Measurements from ENCODE around the gene CSMD2. TPM values are rescaled to one million over a fixed set of nuclear protein-coding genes. Genes with fewer than 3 reads are reported as not detected.
A peak's percentile ranks its signal among the peaks of the same experiment; 100 is the strongest.

Gene CSMD2
- total RNA-seq, 1 experiment from 2014 or later, result 2.8 TPM

- DNase-seq (ENCODE audit: low spot score), result no peak
- H3K4me1 ChIP-seq (ENCODE audit: insufficient read depth, low read length, poor library complexity, severe bottlenecking), result no peaks in the 10 kb centered on the region
- no peaks in the 10 kb centered on the region for H3K27me3 ChIP-seq (replicated peaks; ENCODE audit: insufficient read depth, low read depth, low read length, poor library complexity)
- no peaks in the 10 kb centered on the region for H3K9me3 ChIP-seq (ENCODE audit: low read depth, low read length, poor library complexity, severe bottlenecking)
- H3K36me3 ChIP-seq (ENCODE audit: insufficient read depth, low read length, poor library complexity, severe bottlenecking), result no peaks in the 10 kb centered on the region
- H3K27ac ChIP-seq (ENCODE audit: low read depth, low read length, poor library complexity, severe bottlenecking), result no peak overlapping the region
- intact Hi-C loops (cut with micrococcal nuclease; ENCODE audit: unreplicated experiment), result loop anchor here (10.0 kb wide), 1 partner anchor 1049 kb away; no protein-coding TSS in a partner anchor
- no peak for TF ChIP-seq EZH2 (IDR thresholded peaks at IDR 0.05; ENCODE audit: borderline replicate concordance, low read depth, low read length, poor library complexity, severe bottlenecking)
- no peak for TF ChIP-seq CTCF (conservative IDR thresholded peaks at IDR 0.05; ENCODE audit: low read depth, low read length)
- POLR2A ChIA-PET (ENCODE audit: low non-redundant PET), result no interaction called here
- CTCF ChIA-PET, result interaction anchor here (0.6 kb wide), 1 partner anchor 78 kb away, joined by 3 read pairs; no protein-coding TSS in a partner anchor
- no peak overlapping the region for H3K4me3 ChIP-seq (ENCODE audit: low read depth, low read length, poor library complexity, severe bottlenecking)
- BruUV-seq (replicated peaks), result no TSS peak
Observed at GRCh38 chr1:33635336-33636012, 529.6 kb downstream of the CSMD2 start.

DNA sequence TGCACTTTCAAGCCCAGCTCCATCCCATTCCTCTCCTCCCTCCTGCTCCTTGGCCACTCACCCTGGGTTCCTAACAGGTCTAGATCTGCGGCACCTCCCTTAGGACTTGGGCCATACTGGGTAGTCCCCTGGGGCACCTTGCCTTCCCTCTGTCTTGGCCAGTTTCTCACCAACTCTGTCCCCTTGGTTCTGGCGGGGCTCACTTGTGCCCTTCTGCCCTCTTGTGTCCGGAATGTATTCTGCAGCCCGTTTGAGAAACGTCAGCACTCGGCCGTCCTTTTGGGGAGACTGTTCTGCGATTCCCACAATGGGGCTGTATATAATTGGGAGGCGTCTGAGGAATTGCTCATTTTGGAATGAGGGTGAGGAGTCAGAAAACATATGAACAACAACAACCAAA lies 530.2 kb downstream of the CSMD2 start:
- H3K4me3 ChIP-seq (ENCODE audit: low read depth, low read length, poor library complexity, severe bottlenecking), result no peak overlapping the region
- TF ChIP-seq EZH2 (IDR thresholded peaks at IDR 0.05; ENCODE audit: borderline replicate concordance, low read depth, low read length, poor library complexity, severe bottlenecking) (no peak), CTCF (conservative IDR thresholded peaks at IDR 0.05; ENCODE audit: low read depth, low read length) (peak; percentile 81)
- BruUV-seq (replicated peaks), result no TSS peak
- no peaks in the 10 kb centered on the region for H3K36me3 ChIP-seq (ENCODE audit: insufficient read depth, low read length, poor library complexity, severe bottlenecking)
- ChIA-PET CTCF (interaction anchor here (1.3 kb wide), 1 partner anchor 11 kb away, joined by 3 read pairs; no protein-coding TSS in a partner anchor), POLR2A (ENCODE audit: low non-redundant PET) (no interaction called here)
- no peaks in the 10 kb centered on the region for H3K27me3 ChIP-seq (replicated peaks; ENCODE audit: insufficient read depth, low read depth, low read length, poor library complexity)
- intact Hi-C loops (cut with micrococcal nuclease; ENCODE audit: unreplicated experiment), result loop anchor here (5.0 to 10.0 kb wide), 2 partner anchors 1050 to 1107 kb away; no protein-coding TSS in a partner anchor
- no peaks in the 10 kb centered on the region for H3K9me3 ChIP-seq (ENCODE audit: low read depth, low read length, poor library complexity, severe bottlenecking)
- no peaks in the 10 kb centered on the region for H3K4me1 ChIP-seq (ENCODE audit: insufficient read depth, low read length, poor library complexity, severe bottlenecking)
- DNase-seq (ENCODE audit: low spot score), result peak; percentile 61
- H3K27ac ChIP-seq (ENCODE audit: low read depth, low read length, poor library complexity, severe bottlenecking), result no peak overlapping the region

DNA sequence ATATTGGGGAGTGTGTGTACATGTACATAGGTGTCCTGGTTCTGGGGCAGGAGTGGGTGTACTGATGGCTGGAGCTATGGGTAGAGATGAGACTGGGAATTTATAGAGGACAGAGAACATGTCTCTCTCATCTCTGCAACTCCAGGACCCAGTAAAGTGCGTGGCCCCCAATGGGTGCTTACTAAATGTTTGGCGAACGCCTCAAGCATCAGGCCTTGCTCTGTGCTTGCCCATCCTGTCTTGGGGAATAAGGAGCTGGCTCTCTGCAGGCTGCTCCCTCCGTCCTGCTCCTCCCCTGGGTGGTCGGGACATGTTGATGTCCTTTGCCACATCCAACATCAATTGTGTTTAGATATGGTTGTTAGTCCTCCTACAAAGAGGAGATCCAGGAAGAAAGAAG lies 530.9 kb downstream of the CSMD2 start:
- CTCF ChIA-PET, result interaction anchor here (0.6 to 1.3 kb wide), 4 partner anchors 11 to 742 kb away, joined by 3 to 4 read pairs (median 3); no protein-coding TSS in a partner anchor
- no peaks in the 10 kb centered on the region for H3K36me3 ChIP-seq (ENCODE audit: insufficient read depth, low read length, poor library complexity, severe bottlenecking)
- H3K27ac ChIP-seq (ENCODE audit: low read depth, low read length, poor library complexity, severe bottlenecking), result no peak overlapping the region
- intact Hi-C loops (cut with micrococcal nuclease; ENCODE audit: unreplicated experiment), result loop anchor here (5.0 to 10.0 kb wide), 2 partner anchors 1051 to 1108 kb away; no protein-coding TSS in a partner anchor
- no peaks in the 10 kb centered on the region for H3K4me1 ChIP-seq (ENCODE audit: insufficient read depth, low read length, poor library complexity, severe bottlenecking)
- POLR2A ChIA-PET (ENCODE audit: low non-redundant PET), result no interaction called here
- H3K4me3 ChIP-seq (ENCODE audit: low read depth, low read length, poor library complexity, severe bottlenecking), result no peak overlapping the region
- TF ChIP-seq CTCF (conservative IDR thresholded peaks at IDR 0.05; ENCODE audit: low read depth, low read length) (no peak), EZH2 (IDR thresholded peaks at IDR 0.05; ENCODE audit: borderline replicate concordance, low read depth, low read length, poor library complexity, severe bottlenecking) (no peak)
- H3K27me3 ChIP-seq (replicated peaks; ENCODE audit: insufficient read depth, low read depth, low read length, poor library complexity), result no peaks in the 10 kb centered on the region
- no peaks in the 10 kb centered on the region for H3K9me3 ChIP-seq (ENCODE audit: low read depth, low read length, poor library complexity, severe bottlenecking)
- no TSS peak for BruUV-seq (replicated peaks)
- DNase-seq (ENCODE audit: low spot score), result no peak
